H1 (cell line): Measurements from ENCODE around the gene ARFGAP3. TPM values are rescaled to one million over a fixed set of nuclear protein-coding genes. Genes with fewer than 3 reads are reported as not detected.

Experiments used
- CTCF ChIA-PET: fragments of 300-600 bp; sonication (Branson Sonifier 250); formaldehyde crosslinking; loops from one replicate; lab custom pipeline; 2021; ENCODE audit not compliant: partially characterized antibody; lab: Charles Lee
- POLR2A ChIA-PET: fragments of 300-600 bp; sonication (Branson Sonifier 250); formaldehyde crosslinking; loops from one replicate; lab custom pipeline; 2021; ENCODE audit warnings: inconsistent platforms; ENCODE audit not compliant: partially characterized antibody; lab: Charles Lee
- DNase-seq, 2 experiments: peaks; one replicate each; pipeline versions ENCODE4 v3.0.0 to v3.0.0-alpha.2; 2010 to 2022; ENCODE audit warnings: low spot score in 2 of 2, low read depth in 1 of 2, mixed read lengths in 1 of 2
- FAIRE-seq: peaks from 2 replicates; lab custom pipeline; 2011; peaks lifted over from hg19 to GRCh38; lab: Jason Lieb, UNC
- H2AFZ ChIP-seq: 2 replicates; pipeline ENCODE4 v1.8.1; 2012; ENCODE audit warnings: low read length, inconsistent platforms
- H2AK5ac ChIP-seq: 2 replicates; pipeline ENCODE4 v1.6.1; 2013; ENCODE audit warnings: low read depth, low read length
- H2BK120ac ChIP-seq: replicated peaks from 2 replicates; pipeline ENCODE3; 2013; ENCODE audit warnings: low read depth, low read length, inconsistent platforms
- H2BK12ac ChIP-seq: 2 replicates; pipeline ENCODE4 v1.6.1; 2013; ENCODE audit warnings: low read depth, low read length
- H2BK15ac ChIP-seq: 2 replicates; pipeline ENCODE4 v1.6.1; 2013; ENCODE audit warnings: low read length
- H2BK20ac ChIP-seq: 2 replicates; pipeline ENCODE4 v1.6.1; 2013; ENCODE audit warnings: low read length
- H2BK5ac ChIP-seq: 2 replicates; pipeline ENCODE4 v1.6.1; 2013; ENCODE audit warnings: low read depth, low read length
- H3K14ac ChIP-seq: 2 replicates; pipeline ENCODE4 v1.6.1; 2013; ENCODE audit warnings: inconsistent platforms; ENCODE audit not compliant: insufficient read length
- H3K18ac ChIP-seq: 2 replicates; pipeline ENCODE4 v1.6.1; 2013; ENCODE audit warnings: low read length; ENCODE audit errors: extremely low read depth
- H3K23ac ChIP-seq: 2 replicates; pipeline ENCODE4 v1.6.1; 2013; ENCODE audit warnings: inconsistent platforms; ENCODE audit not compliant: insufficient read length
- H3K23me2 ChIP-seq: 2 replicates; pipeline ENCODE4 v1.6.1; 2013; ENCODE audit warnings: low read depth, low read length
- H3K27ac ChIP-seq: 2 replicates; pipeline ENCODE4 v1.6.1; 2011; ENCODE audit warnings: low read depth, low read length, inconsistent platforms
- H3K27me3 ChIP-seq, 4 experiments: replicated peaks in 1 of 4; 1 replicate in 1 of 4; 2 replicates in 3 of 4; pipeline versions ENCODE4 v1.6.1 to v1.8.1; 2011 to 2013; ENCODE audit warnings: low read length in 3 of 4, mild to moderate bottlenecking in 3 of 4, inconsistent platforms in 2 of 4, mixed read lengths in 2 of 4, moderate library complexity in 1 of 4; ENCODE audit not compliant: control insufficient read depth in 3 of 4, insufficient read depth in 3 of 4; ENCODE audit errors: extremely low read depth in 1 of 4
- H3K36me3 ChIP-seq, 4 experiments: 2 replicates each; pipeline versions ENCODE4 v1.6.1 to v1.8.1; 2011 to 2013; ENCODE audit warnings: mild to moderate bottlenecking in 4 of 4, low read length in 3 of 4, moderate library complexity in 2 of 4, control low read depth in 1 of 4, inconsistent platforms in 1 of 4; ENCODE audit not compliant: insufficient read depth in 4 of 4, control insufficient read depth in 2 of 4
- H3K4ac ChIP-seq: replicated peaks from 2 replicates; pipeline ENCODE3; 2013; ENCODE audit warnings: low read length, low read depth, mixed read lengths, inconsistent platforms; ENCODE audit not compliant: insufficient read length
- H3K4me1 ChIP-seq, 4 experiments: replicated peaks in 1 of 4; 1 replicate in 1 of 4; 2 replicates in 3 of 4; pipeline versions ENCODE4 v1.6.1 to v1.8.1; 2011 to 2013; ENCODE audit warnings: low read length in 3 of 4, inconsistent platforms in 2 of 4, mixed read lengths in 1 of 4; ENCODE audit not compliant: insufficient read depth in 4 of 4, control insufficient read depth in 3 of 4
- H3K4me2 ChIP-seq, 2 experiments: 2 replicates each; pipeline versions ENCODE4 v1.6.1 to v1.8.1; 2011 to 2013; ENCODE audit warnings: low read depth in 2 of 2, low read length in 2 of 2, control low read depth in 1 of 2, inconsistent platforms in 1 of 2, mild to moderate bottlenecking in 1 of 2; ENCODE audit not compliant: insufficient read depth in 1 of 2
- H3K4me3 ChIP-seq, 4 experiments: fragments of 200-600, 300-600 bp in 1 of 4; sonication (generic), shearing (Covaris generic), sonication (Bioruptor Twin) in 1 of 4; 2 replicates each; pipeline versions ENCODE4 v1.5.1 to v1.8.1; 2011 to 2016; ENCODE audit warnings: low read length in 4 of 4, low read depth in 3 of 4, control low read depth in 2 of 4, inconsistent platforms in 2 of 4, mild to moderate bottlenecking in 2 of 4, mixed read lengths in 1 of 4, moderate library complexity in 1 of 4; ENCODE audit not compliant: insufficient read depth in 2 of 4; ENCODE audit errors: extremely low read depth in 1 of 4
- H3K56ac ChIP-seq: replicated peaks from 2 replicates; pipeline ENCODE3; 2013; ENCODE audit warnings: low read depth, mild to moderate bottlenecking, mixed read lengths, low read length, inconsistent platforms; ENCODE audit not compliant: insufficient read length
- H3K79me1 ChIP-seq: 2 replicates; pipeline ENCODE4 v1.6.1; 2013; ENCODE audit warnings: low read depth, low read length, control low read depth
- H3K79me2 ChIP-seq, 2 experiments: 2 replicates each; pipeline versions ENCODE4 v1.6.1 to v1.8.1; 2012 to 2013; ENCODE audit warnings: low read length in 2 of 2, mild to moderate bottlenecking in 2 of 2, inconsistent platforms in 1 of 2; ENCODE audit not compliant: insufficient read depth in 2 of 2, control insufficient read depth in 1 of 2
- H3K9ac ChIP-seq, 4 experiments: replicated peaks in 1 of 4; 1 replicate in 1 of 4; 2 replicates in 3 of 4; pipeline versions ENCODE4 v1.6.1 to v1.8.1; 2011 to 2013; ENCODE audit warnings: low read depth in 3 of 4, low read length in 3 of 4, control low read depth in 2 of 4, mild to moderate bottlenecking in 2 of 4, moderate library complexity in 2 of 4, inconsistent platforms in 1 of 4; ENCODE audit errors: extremely low read depth in 1 of 4
- H3K9me3 ChIP-seq, 2 experiments: 2 replicates each; pipeline versions ENCODE4 v1.6.1 to v1.8.1; 2012 to 2013; ENCODE audit warnings: mild to moderate bottlenecking in 2 of 2, moderate library complexity in 2 of 2, control low read depth in 1 of 2, inconsistent platforms in 1 of 2, low read depth in 1 of 2, low read length in 1 of 2, mixed read lengths in 1 of 2; ENCODE audit not compliant: insufficient read depth in 2 of 2
- H4K20me1 ChIP-seq, 2 experiments: replicated peaks in 1 of 2; 2 replicates each; pipeline versions ENCODE3 to v1.8.1; 2011 to 2013; ENCODE audit warnings: inconsistent platforms in 2 of 2, low read length in 2 of 2, mild to moderate bottlenecking in 1 of 2; ENCODE audit not compliant: insufficient read depth in 2 of 2, control insufficient read depth in 1 of 2
- H4K5ac ChIP-seq: 2 replicates; pipeline ENCODE4 v1.6.1; 2013; ENCODE audit warnings: low read length, low read depth, mixed read lengths, inconsistent platforms; ENCODE audit not compliant: insufficient read length
- H4K8ac ChIP-seq: 2 replicates; pipeline ENCODE4 v1.8.0; 2013; ENCODE audit warnings: mild to moderate bottlenecking, moderate library complexity, low read length, inconsistent platforms; ENCODE audit not compliant: insufficient read depth; ENCODE audit errors: extremely low read depth
- H4K91ac ChIP-seq: replicated peaks from 2 replicates; pipeline ENCODE3; 2013; ENCODE audit warnings: low read length, mixed read lengths, inconsistent platforms; ENCODE audit not compliant: insufficient read length
- BCL11A ChIP-seq, 2 experiments: IDR thresholded peaks; one replicate each; pipeline ENCODE4 v1.6.1; 2011; ENCODE audit warnings: low read depth in 2 of 2, low read length in 2 of 2, mild to moderate bottlenecking in 2 of 2
- CHD1 ChIP-seq: IDR thresholded peaks from 2 replicates; pipeline ENCODE4 v1.6.1; 2012; ENCODE audit warnings: low read depth, low read length, improper control_type of control experiment
- GABPA ChIP-seq: IDR thresholded peaks from 2 replicates; pipeline ENCODE4 v1.6.1; 2011; ENCODE audit warnings: mild to moderate bottlenecking, low read length, moderate library complexity, borderline replicate concordance; ENCODE audit not compliant: insufficient read depth
- POU5F1 ChIP-seq: IDR thresholded peaks from 2 replicates; pipeline ENCODE4 v1.6.1; 2011; ENCODE audit warnings: low read depth, mild to moderate bottlenecking, low read length, moderate library complexity
- TEAD4 ChIP-seq: IDR thresholded peaks from 2 replicates; pipeline ENCODE4 v1.6.1; 2012; ENCODE audit warnings: low read depth, low read length, inconsistent platforms, mixed read lengths
- WGBS, 2 experiments: shearing (Covaris generic) in 1 of 2; methylation state at CpG; one replicate each; pipeline versions ENCODE4 v1.1.6 to v1.1.7; 2013 to 2015; ENCODE audit warnings: low lambda C conversion rate in 2 of 2, mixed read lengths in 2 of 2, inconsistent platforms in 1 of 2, low coverage in 1 of 2, missing lambda C conversion rate in 1 of 2; ENCODE audit not compliant: insufficient replicate concordance in 2 of 2, insufficient coverage in 1 of 2, insufficient read length in 1 of 2; ENCODE audit errors: extremely low coverage in 1 of 2, missing lambda C conversion rate in 1 of 2; 5-methylcytosine and 5-hydroxymethylcytosine counted together
- polyA plus RNA-seq, 7 experiments: library from polyadenylated mRNA; depleted of rRNA in 3 of 7; stranded (reverse) in 5 of 7; unstranded in 2 of 7; fragments of >200 nt in 5 of 7; fragments of 200-250 nt in 2 of 7; gene quantifications; 1 replicate in 5 of 7; 2 replicates in 1 of 7; 4 replicates in 1 of 7; pipeline versions ENCODE4 v1.2.1 to v1.2.3, GENCODE V29; 2011 to 2013; ENCODE audit warnings: missing spikeins in 2 of 7, mixed read lengths in 2 of 7
- total RNA-seq: library from RNA; stranded (reverse); fragmentation: NEBNext Ultra II Directional; extraction: Animal tissue kit (Norgen Biotek cat#: 25700); gene quantifications from 2 replicates; pipeline ENCODE4 v1.2.1, GENCODE V29; 2021
- TF ChIP-seq, protein P1 (sequence below): IDR thresholded peaks from 2 replicates; pipeline ENCODE4 v1.6.1; 2011; ENCODE audit warnings: low read depth, mild to moderate bottlenecking, low read length; ENCODE audit not compliant: insufficient read depth

Gene ARFGAP3
- total and polyA plus RNA-seq, 2 of the 8 experiments (the other 6 are each of a cell fraction or from before 2014, with no cell fraction given), result 9.7 to 16.0 TPM

DNA sequence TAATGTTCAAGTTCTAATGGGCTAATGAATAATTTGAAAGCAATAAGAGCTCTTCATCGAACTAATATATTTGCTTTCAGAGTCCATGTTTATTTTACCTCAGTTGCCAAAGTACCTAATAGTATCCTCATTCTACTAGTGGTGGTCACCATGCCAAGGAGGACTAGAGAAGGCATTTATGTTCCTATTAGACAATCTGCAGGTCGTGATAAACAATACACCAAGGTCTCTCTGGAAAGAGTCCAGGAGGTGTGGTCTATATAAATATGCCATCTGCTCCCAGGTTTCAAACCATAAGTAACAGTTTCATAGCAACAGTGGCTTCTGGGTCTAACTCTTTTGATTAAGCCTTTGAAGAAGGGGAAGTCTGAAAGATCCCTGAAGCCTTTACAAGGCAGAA lies 42.9 kb downstream of the ARFGAP3 start:
- H3K4ac ChIP-seq, result no peak overlapping the region
- H3K23ac ChIP-seq, result no peak overlapping the region
- no peaks in the 10 kb centered on the region; a peak in 1 of 8 replicates for H3K36me3 ChIP-seq
- H3K79me1 ChIP-seq, result no peaks in the 10 kb centered on the region
- H3K18ac ChIP-seq, result no peak overlapping the region
- no peak overlapping the region for H2BK12ac ChIP-seq
- no peak overlapping the region for H3K56ac ChIP-seq
- no peak overlapping the region for H3K9ac ChIP-seq
- no peaks in the 10 kb centered on the region for H3K27me3 ChIP-seq
- no peaks in the 10 kb centered on the region for H4K20me1 ChIP-seq
- DNase-seq (no peak), FAIRE-seq (no peak)
- H3K4me1 ChIP-seq, result no peaks in the 10 kb centered on the region
- 86% methylated on average over 2 of the region's 2 CpGs; no CpG with 5 or more reads in 1 of the 2 experiments for WGBS, 2 experiments
- no peak overlapping the region for H4K5ac ChIP-seq
- CTCF ChIA-PET, result interaction anchor here (1.0 to 1.4 kb wide), 2 partner anchors 10 to 13 kb away, joined by 3 to 6 read pairs; no protein-coding TSS in a partner anchor
- no peak overlapping the region for H4K91ac ChIP-seq
- POLR2A ChIA-PET, result interaction anchor here (0.6 to 1.1 kb wide), 2 partner anchors 154 to 200 kb away, joined by 3 to 4 read pairs; partner anchors contain the start of gene POLDIP3
- no peak overlapping the region for H2AK5ac ChIP-seq
- H3K27ac ChIP-seq, result no peak overlapping the region
- H2BK20ac ChIP-seq, result no peak overlapping the region
- TF ChIP-seq CHD1 (no peak), BCL11A (IDR thresholded peaks at IDR 0.05; ENCODE audit: low read depth in 2 of 2, low read length in 2 of 2) (no peak), TEAD4 (no peak), GABPA (no peak), POU5F1 (no peak)
- TF ChIP-seq, protein P1, sequence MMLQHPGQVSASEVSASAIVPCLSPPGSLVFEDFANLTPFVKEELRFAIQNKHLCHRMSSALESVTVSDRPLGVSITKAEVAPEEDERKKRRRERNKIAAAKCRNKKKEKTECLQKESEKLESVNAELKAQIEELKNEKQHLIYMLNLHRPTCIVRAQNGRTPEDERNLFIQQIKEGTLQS, result no peak
- H2BK5ac ChIP-seq, result no peak overlapping the region
- H3K4me2 ChIP-seq, result no peak overlapping the region
- H2AFZ ChIP-seq, result no peak overlapping the region
- H2BK120ac ChIP-seq, result no peak overlapping the region
- H3K23me2 ChIP-seq, result no peaks in the 10 kb centered on the region
- no peak overlapping the region for H2BK15ac ChIP-seq
- H3K4me3 ChIP-seq, result no peak overlapping the region
- no peak overlapping the region for H3K14ac ChIP-seq
- H4K8ac ChIP-seq, result no peak overlapping the region
- no peaks in the 10 kb centered on the region for H3K79me2 ChIP-seq
- no peaks in the 10 kb centered on the region for H3K9me3 ChIP-seq
